PC-3 (cell line): ENCODE data around the gene SLC24A3. TPM values are rescaled to one million over a fixed set of nuclear protein-coding genes. Genes with fewer than 3 reads are reported as not detected.
A peak's percentile ranks its signal among the peaks of the same experiment; 100 is the strongest.

Source experiments
- ATAC-seq: fragments of 200-7000 bp; cut with Tn5 transposase; 2 replicates; pipeline ENCODE4 v1.9.1; 2020; ENCODE audit warnings: mild to moderate bottlenecking, moderate library complexity
- BruUV-seq: library from RNA; stranded (reverse); fragments of 400-500 nt; replicated peaks from 2 replicates; lab custom pipeline; 2021; lab: Mats Ljungman, UMichigan
- CTCF ChIA-PET: fragments of 300-600 bp; sonication (Branson Sonifier 250); formaldehyde crosslinking; loops from one replicate; lab custom pipeline; 2022; ENCODE audit warnings: antibody characterized with exemption; lab: Charles Lee
- POLR2A ChIA-PET: fragments of 300-600 bp; sonication (Branson Sonifier 250); formaldehyde crosslinking; loops from one replicate; lab custom pipeline; 2022; ENCODE audit warnings: antibody characterized with exemption; ENCODE audit not compliant: unreplicated experiment; lab: Charles Lee
- DNase-seq: peaks from one replicate; pipeline ENCODE4 v3.0.0-alpha.2; 2015
- H2AFZ ChIP-seq: fragments of 300-600 bp; sonication (generic); 2 replicates; pipeline ENCODE4 v1.6.0; 2016; ENCODE audit warnings: antibody characterized with exemption, low read length
- H3F3A ChIP-seq: fragments of 300-600 bp; sonication (generic); one replicate; pipeline ENCODE4 v1.6.0; 2017; ENCODE audit warnings: antibody characterized with exemption, low read length, control low read depth, mild to moderate bottlenecking; ENCODE audit not compliant: unreplicated experiment
- H3K27ac ChIP-seq: fragments of 300-600 bp; sonication (generic); 2 replicates; pipeline ENCODE4 v1.5.1; 2016; ENCODE audit warnings: mild to moderate bottlenecking, low read length
- H3K27me3 ChIP-seq: fragments of 300-600 bp; sonication (generic); 2 replicates; pipeline ENCODE4 v1.6.1; 2016; ENCODE audit warnings: low read length, mixed read lengths
- H3K36me3 ChIP-seq: fragments of 300-600 bp; sonication (generic); 2 replicates; pipeline ENCODE4 v1.6.1; 2016; ENCODE audit warnings: low read depth, mixed run types, low read length, mixed read lengths
- H3K4me1 ChIP-seq: fragments of 300-600 bp; sonication (generic); 2 replicates; pipeline ENCODE4 v1.5.1; 2016; ENCODE audit warnings: low read length; ENCODE audit not compliant: insufficient read depth
- H3K4me2 ChIP-seq: fragments of 300-600 bp; sonication (generic); 2 replicates; pipeline ENCODE4 v1.6.0; 2016; ENCODE audit warnings: low read length
- H3K4me3 ChIP-seq: fragments of 300-600 bp; sonication (generic); 2 replicates; pipeline ENCODE4 v1.5.1; 2016; ENCODE audit warnings: mild to moderate bottlenecking, low read length, mixed read lengths
- H3K79me2 ChIP-seq: fragments of 300-600 bp; sonication (generic); 2 replicates; pipeline ENCODE4 v1.6.1; 2017; ENCODE audit warnings: low read length, mixed read lengths
- H3K9ac ChIP-seq: fragments of 300-600 bp; sonication (generic); 2 replicates; pipeline ENCODE4 v1.6.0; 2016; ENCODE audit warnings: mild to moderate bottlenecking, low read length
- H3K9me2 ChIP-seq: fragments of 300-600 bp; sonication (generic); replicated peaks from 2 replicates; pipeline ENCODE4 v1.6.1; 2016; ENCODE audit warnings: mixed run types, low read length, mixed read lengths
- H3K9me3 ChIP-seq: fragments of 300-600 bp; sonication (generic); 2 replicates; pipeline ENCODE4 v1.6.1; 2016; ENCODE audit warnings: low read length, mixed read lengths
- H4K20me1 ChIP-seq: fragments of 300-600 bp; sonication (generic); 2 replicates; pipeline ENCODE4 v1.6.1; 2016; ENCODE audit warnings: low read length, mixed read lengths
- EZH2 ChIP-seq: fragments of 300-600 bp; sonication (generic); IDR thresholded peaks from one replicate; pipeline ENCODE4 v1.6.1; 2017; ENCODE audit warnings: antibody characterized with exemption, mild to moderate bottlenecking, low read length; ENCODE audit not compliant: unreplicated experiment
- EZH2phosphoT487 ChIP-seq: fragments of 300-600 bp; sonication (generic); IDR thresholded peaks from 2 replicates; pipeline ENCODE4 v1.6.1; 2018; ENCODE audit warnings: mild to moderate bottlenecking, antibody characterized with exemption, low read length, borderline replicate concordance
- intact Hi-C: fragments of 100-400 bp; cut with micrococcal nuclease; formaldehyde crosslinking; loops from 2 replicates; pipeline ENCODE4 v1.9.0; 2023
- total RNA-seq: library from RNA; depleted of rRNA; stranded (reverse); fragments of >200 nt; gene quantifications from 2 replicates; pipeline ENCODE4 v1.2.3, GENCODE V29; 2014
- TF ChIP-seq, protein P1 (sequence below): fragments of 300-600 bp; sonication (generic); conservative IDR thresholded peaks from 2 replicates; pipeline ENCODE4 v1.5.1; 2017; ENCODE audit warnings: antibody characterized with exemption, low read depth, mild to moderate bottlenecking, low read length

Gene SLC24A3
- total RNA-seq, 1 experiment from 2014 or later: 0.11 TPM

DNA sequence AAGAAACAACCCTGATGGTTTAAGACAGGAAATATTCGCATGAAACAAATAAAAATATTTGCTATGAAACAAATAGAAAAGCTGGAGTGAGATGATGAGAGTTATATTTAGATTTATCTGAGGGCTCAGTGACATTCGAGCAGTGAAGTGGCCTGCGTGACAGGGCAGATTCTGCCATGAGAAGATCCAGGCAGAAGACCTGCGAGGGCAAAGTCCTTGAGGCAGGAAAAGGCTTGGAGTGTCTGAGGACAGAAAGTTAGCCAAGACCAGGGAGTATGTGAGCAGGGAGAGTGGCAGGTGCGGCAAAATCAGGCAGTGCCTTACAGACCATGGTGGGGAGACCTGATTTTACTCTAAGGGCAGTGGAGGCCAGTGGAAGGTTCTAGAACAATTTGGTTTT lies 478.7 kb downstream of the SLC24A3 start:
- Histone ChIP-seq H3K4me3 (no peak overlapping the region), H3K9me2 (no peaks in the 10 kb centered on the region), H3K9ac (peak overlapping the region; percentile 57; the same call in 1 of the 2 replicates), H3K27me3 (no peaks in the 10 kb centered on the region), H4K20me1 (no peaks in the 10 kb centered on the region), H3K9me3 (no peaks in the 10 kb centered on the region), H3K36me3 (no peaks in the 10 kb centered on the region), H3K4me1 (peaks cover 38% of the 10 kb centered on the region), H3K4me2 (no peak overlapping the region), H3F3A (no peaks in the 10 kb centered on the region), H3K79me2 (no peaks in the 10 kb centered on the region), H2AFZ (no peak overlapping the region), H3K27ac (peak overlapping the region; percentile 86)
- TF ChIP-seq EZH2phosphoT487 (no peak), EZH2 (no peak)
- TF ChIP-seq, protein P1, sequence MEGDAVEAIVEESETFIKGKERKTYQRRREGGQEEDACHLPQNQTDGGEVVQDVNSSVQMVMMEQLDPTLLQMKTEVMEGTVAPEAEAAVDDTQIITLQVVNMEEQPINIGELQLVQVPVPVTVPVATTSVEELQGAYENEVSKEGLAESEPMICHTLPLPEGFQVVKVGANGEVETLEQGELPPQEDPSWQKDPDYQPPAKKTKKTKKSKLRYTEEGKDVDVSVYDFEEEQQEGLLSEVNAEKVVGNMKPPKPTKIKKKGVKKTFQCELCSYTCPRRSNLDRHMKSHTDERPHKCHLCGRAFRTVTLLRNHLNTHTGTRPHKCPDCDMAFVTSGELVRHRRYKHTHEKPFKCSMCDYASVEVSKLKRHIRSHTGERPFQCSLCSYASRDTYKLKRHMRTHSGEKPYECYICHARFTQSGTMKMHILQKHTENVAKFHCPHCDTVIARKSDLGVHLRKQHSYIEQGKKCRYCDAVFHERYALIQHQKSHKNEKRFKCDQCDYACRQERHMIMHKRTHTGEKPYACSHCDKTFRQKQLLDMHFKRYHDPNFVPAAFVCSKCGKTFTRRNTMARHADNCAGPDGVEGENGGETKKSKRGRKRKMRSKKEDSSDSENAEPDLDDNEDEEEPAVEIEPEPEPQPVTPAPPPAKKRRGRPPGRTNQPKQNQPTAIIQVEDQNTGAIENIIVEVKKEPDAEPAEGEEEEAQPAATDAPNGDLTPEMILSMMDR: no peak
- POLR2A ChIA-PET: no interaction called here
- CTCF ChIA-PET: no interaction called here
- intact Hi-C loops: loop anchor here (5.0 kb wide), 1 partner anchor 196 kb away; no protein-coding TSS in a partner anchor
- ATAC-seq (no peak), DNase-seq (no peak)
- no TSS peak for BruUV-seq

DNA sequence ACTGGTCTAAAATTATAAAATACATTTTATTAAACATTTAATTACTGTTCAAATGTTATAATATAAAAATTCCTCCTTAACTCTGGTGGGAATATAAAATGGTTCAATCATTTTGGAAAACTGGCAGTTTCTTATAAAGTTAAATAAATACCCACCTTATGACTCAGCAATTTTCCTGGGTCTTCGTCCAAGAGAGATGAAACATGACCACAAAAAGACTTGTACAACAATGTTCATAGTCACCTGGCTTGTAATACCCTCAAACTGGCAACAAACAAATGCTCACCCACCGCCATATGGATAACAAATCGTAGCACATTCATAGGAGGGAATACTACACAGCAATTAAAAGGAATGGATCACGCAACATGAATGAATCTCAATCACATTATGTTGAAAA lies 479.7 kb downstream of the SLC24A3 start:
- TF ChIP-seq, protein P1: no peak
- TF ChIP-seq EZH2phosphoT487: no peak
- TF ChIP-seq EZH2: no peak
- ATAC-seq (peak; percentile 74), DNase-seq (peak; percentile 95)
- POLR2A ChIA-PET: no interaction called here
- Histone ChIP-seq H3F3A (no peaks in the 10 kb centered on the region), H3K27ac (peak overlapping the region; percentile 86), H3K9ac (peak overlapping the region; percentile 57), H3K36me3 (no peaks in the 10 kb centered on the region), H3K27me3 (no peaks in the 10 kb centered on the region), H3K4me2 (peak overlapping the region; percentile 72), H3K79me2 (no peaks in the 10 kb centered on the region), H4K20me1 (no peaks in the 10 kb centered on the region), H3K4me3 (peak overlapping the region; percentile 37; the same call in 1 of the 2 replicates), H3K4me1 (peaks cover 40% of the 10 kb centered on the region), H3K9me2 (no peaks in the 10 kb centered on the region), H2AFZ (0 out of 2 replicates have a peak overlapping the region, but pooled peaks have one; percentile 9), H3K9me3 (no peaks in the 10 kb centered on the region)
- CTCF ChIA-PET: interaction anchor here (0.6 kb wide), 1 partner anchor 303 kb away, joined by 4 read pairs; no protein-coding TSS in a partner anchor
- intact Hi-C loops: loop anchor here (1.0 to 5.0 kb wide), 8 partner anchors 20 to 303 kb away; partner anchors contain the start of gene RIN2
- BruUV-seq: no TSS peak

GRCh38 chr20:19692685-19693119 lies 480.3 kb downstream of the SLC24A3 start:
- H3K36me3 ChIP-seq: no peaks in the 10 kb centered on the region
- no peaks in the 10 kb centered on the region for H3K27me3 ChIP-seq
- intact Hi-C loops: loop anchor here (1.0 to 5.0 kb wide), 8 partner anchors 20 to 302 kb away; partner anchors contain the start of gene RIN2
- H2AFZ ChIP-seq: peak overlapping the region; percentile 9; the same call in 1 of the 2 replicates
- H3K9ac ChIP-seq: peak overlapping the region; percentile 55
- no peaks in the 10 kb centered on the region for H3K9me2 ChIP-seq
- H3K4me1 ChIP-seq: peaks cover 46% of the 10 kb centered on the region
- peak overlapping the region; percentile 72 for H3K4me2 ChIP-seq
- H3K79me2 ChIP-seq: no peaks in the 10 kb centered on the region
- ATAC-seq: peak; percentile 53
- peak; percentile 82 for DNase-seq
- BruUV-seq: no TSS peak
- H3K4me3 ChIP-seq: peak overlapping the region; percentile 37
- no peaks in the 10 kb centered on the region for H3K9me3 ChIP-seq
- TF ChIP-seq EZH2: no peak
- TF ChIP-seq, protein P1: peak; percentile 98
- H3K27ac ChIP-seq: peak overlapping the region; percentile 86
- H4K20me1 ChIP-seq: no peaks in the 10 kb centered on the region
- ChIA-PET POLR2A (no interaction called here), CTCF (interaction anchor here (0.6 to 1.0 kb wide), 2 partner anchors 64 to 302 kb away, joined by 4 read pairs; no protein-coding TSS in a partner anchor)
- H3F3A ChIP-seq: no peaks in the 10 kb centered on the region
